22Rv1 (cell line): Measurements from ENCODE around the gene SULT1E1.

Source experiments
- ZFX ChIP-seq: fragments of 450-650 bp; IDR thresholded peaks from 2 replicates; pipeline ENCODE4 v1.6.1; 2017; ENCODE audit warnings: antibody characterized with exemption, borderline replicate concordance
- TF ChIP-seq, protein P1 (sequence below): fragments of 450-650 bp; IDR thresholded peaks from 2 replicates; pipeline ENCODE4 v1.5.1; 2017; ENCODE audit warnings: mild to moderate bottlenecking

DNA sequence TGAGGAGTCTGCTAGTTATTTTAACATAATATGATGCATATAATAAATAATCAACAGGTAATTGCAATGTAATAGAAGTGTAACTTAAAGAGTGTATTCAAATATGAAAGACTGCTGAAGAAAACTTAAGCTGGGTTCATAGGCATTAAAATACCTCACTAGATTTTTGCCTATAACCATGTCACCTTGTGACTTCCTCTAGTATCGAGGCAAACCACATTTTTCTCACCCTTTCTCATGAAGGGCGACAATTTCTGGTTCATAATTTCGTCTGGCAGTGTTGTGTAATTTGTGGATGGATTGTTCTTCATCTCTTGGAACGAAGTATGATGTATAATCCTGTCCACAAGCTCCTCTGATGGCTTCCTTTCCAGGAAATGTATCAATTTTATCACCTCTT, 16.0 kb downstream of the SULT1E1 start:
- TF ChIP-seq, protein P1, sequence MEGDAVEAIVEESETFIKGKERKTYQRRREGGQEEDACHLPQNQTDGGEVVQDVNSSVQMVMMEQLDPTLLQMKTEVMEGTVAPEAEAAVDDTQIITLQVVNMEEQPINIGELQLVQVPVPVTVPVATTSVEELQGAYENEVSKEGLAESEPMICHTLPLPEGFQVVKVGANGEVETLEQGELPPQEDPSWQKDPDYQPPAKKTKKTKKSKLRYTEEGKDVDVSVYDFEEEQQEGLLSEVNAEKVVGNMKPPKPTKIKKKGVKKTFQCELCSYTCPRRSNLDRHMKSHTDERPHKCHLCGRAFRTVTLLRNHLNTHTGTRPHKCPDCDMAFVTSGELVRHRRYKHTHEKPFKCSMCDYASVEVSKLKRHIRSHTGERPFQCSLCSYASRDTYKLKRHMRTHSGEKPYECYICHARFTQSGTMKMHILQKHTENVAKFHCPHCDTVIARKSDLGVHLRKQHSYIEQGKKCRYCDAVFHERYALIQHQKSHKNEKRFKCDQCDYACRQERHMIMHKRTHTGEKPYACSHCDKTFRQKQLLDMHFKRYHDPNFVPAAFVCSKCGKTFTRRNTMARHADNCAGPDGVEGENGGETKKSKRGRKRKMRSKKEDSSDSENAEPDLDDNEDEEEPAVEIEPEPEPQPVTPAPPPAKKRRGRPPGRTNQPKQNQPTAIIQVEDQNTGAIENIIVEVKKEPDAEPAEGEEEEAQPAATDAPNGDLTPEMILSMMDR = no peak
- no peak for TF ChIP-seq ZFX
